DND-41 (cell line): Measurements from ENCODE around the gene YIPF1.

Experiments used
- CTCF ChIP-seq: IDR thresholded peaks from 2 replicates; pipeline ENCODE4 v1.5.1; 2012; ENCODE audit warnings: borderline replicate concordance, low read length, moderate library complexity, mild to moderate bottlenecking; ENCODE audit not compliant: poor library complexity, severe bottlenecking; ENCODE audit errors: extremely low read depth
- EZH2 ChIP-seq: IDR thresholded peaks from 3 replicates; pipeline ENCODE4 v1.6.1; 2012; ENCODE audit warnings: borderline replicate concordance, low read depth, mild to moderate bottlenecking, moderate library complexity, low read length, inconsistent platforms; ENCODE audit not compliant: severe bottlenecking

GRCh38 chr1:53819387-53819786 is 70.2 kb downstream of the YIPF1 start:
- TF ChIP-seq CTCF (no peak), EZH2 (no peak)
